ENCODE data around the gene RUNX3. TPM values are rescaled to one million over a fixed set of nuclear protein-coding genes. Genes with fewer than 3 reads are reported as not detected.
A peak's percentile ranks its signal among the peaks of the same experiment; 100 is the strongest.

Gene RUNX3
- total and polyA plus RNA-seq, 8 donors, result 0.98 to 8.7 (median 1.5) TPM

DNA sequence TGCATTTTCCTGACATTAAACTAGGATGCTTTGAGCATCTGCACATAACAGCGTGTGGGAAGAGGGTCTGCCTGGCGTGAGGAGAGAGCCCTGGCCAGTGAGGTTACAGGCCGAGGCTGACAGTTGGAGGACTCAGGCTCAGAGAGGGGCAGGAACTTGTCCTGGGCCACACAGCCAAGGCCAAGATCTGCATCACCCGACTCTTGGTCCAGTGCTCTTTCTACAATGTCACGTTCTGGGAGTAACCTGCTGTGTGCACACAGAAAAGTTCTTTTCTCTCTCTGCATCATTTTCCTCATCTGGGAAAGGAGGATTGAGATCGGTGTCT, 42.8 kb upstream of the RUNX3 start:
- no peak overlapping the region for H3K27ac ChIP-seq
- H3K4me3 ChIP-seq, result no peak overlapping the region
- peaks cover 0 to 27% of the 10 kb centered on the region in 2 donors for H3K9me3 ChIP-seq
- DNase-seq, result no peak
- intact Hi-C loops (cut with DNase I), result no loop called here
- no peak for ATAC-seq
- H3K4me1 ChIP-seq, result no peaks in the 10 kb centered on the region
- no peak for TF ChIP-seq CTCF (IDR thresholded peaks at IDR 0.05)
- H3K36me3 ChIP-seq, result no peaks in the 10 kb centered on the region
- H3K27me3 ChIP-seq, result peaks cover 0 to 30% of the 10 kb centered on the region in 2 donors

- Histone ChIP-seq H3K4me1 (no peaks in the 10 kb centered on the region), H3K36me3 (no peaks in the 10 kb centered on the region), H3K9me3 (peaks cover 0 to 26% of the 10 kb centered on the region in 2 donors), H3K4me3 (no peak overlapping the region), H3K27me3 (peaks cover 0 to 30% of the 10 kb centered on the region in 2 donors), H3K27ac (no peak overlapping the region)
- no peak for TF ChIP-seq CTCF (IDR thresholded peaks at IDR 0.05)
- intact Hi-C loops (cut with DNase I), result no loop called here
- DNase-seq (no peak), ATAC-seq (no peak)
Observed at GRCh38 chr1:24972221-24972914, 42.3 kb upstream of the RUNX3 start.

GRCh38 chr1:24970926-24971875, 41.1 kb upstream of the RUNX3 start:
- intact Hi-C loops (cut with DNase I), result no loop called here
- peaks cover 0 to 37% of the 10 kb centered on the region in 2 donors for H3K27me3 ChIP-seq
- ATAC-seq, result no peak
- no peak overlapping the region for H3K27ac ChIP-seq
- H3K9me3 ChIP-seq, result peaks cover 0 to 19% of the 10 kb centered on the region in 2 donors
- H3K36me3 ChIP-seq, result no peaks in the 10 kb centered on the region
- no peak for TF ChIP-seq CTCF (IDR thresholded peaks at IDR 0.05)
- DNase-seq, result no peak
- H3K4me3 ChIP-seq, result no peak overlapping the region
- H3K4me1 ChIP-seq, result no peaks in the 10 kb centered on the region

DNA sequence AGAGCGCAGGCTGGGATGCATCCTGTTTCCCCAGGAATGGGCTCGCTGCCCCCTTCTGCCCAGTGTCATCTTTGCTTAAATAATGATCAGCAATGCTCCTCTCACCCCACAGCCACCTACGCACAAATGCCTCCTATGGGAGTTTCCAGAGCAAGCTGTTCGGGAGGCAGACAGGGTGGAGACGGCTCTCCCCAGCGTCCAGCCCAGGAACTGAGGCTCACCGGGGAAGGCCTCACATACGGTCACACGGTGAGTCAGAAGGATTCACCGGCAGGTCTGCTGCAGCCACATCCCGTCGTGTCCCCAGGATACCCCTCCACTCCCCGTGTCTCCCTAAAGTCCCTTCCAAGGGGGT, 40.3 kb upstream of the RUNX3 start:
- peaks cover 0 to 7% of the 10 kb centered on the region in 2 donors for H3K4me1 ChIP-seq
- no peaks in the 10 kb centered on the region for H3K36me3 ChIP-seq
- ATAC-seq, result peak; percentile 23
- intact Hi-C loops (cut with DNase I), result no loop called here
- no peak overlapping the region for H3K4me3 ChIP-seq
- H3K27me3 ChIP-seq, result peaks cover 0 to 37% of the 10 kb centered on the region in 2 donors
- no peak for DNase-seq
- peaks cover 0 to 11% of the 10 kb centered on the region in 2 donors for H3K9me3 ChIP-seq
- no peak overlapping the region for H3K27ac ChIP-seq
- TF ChIP-seq CTCF (IDR thresholded peaks at IDR 0.05), result no peak
